Activated CD8-positive, alpha-beta T cell treated with anti-CD3 and anti-CD28 coated beads for 36 hours (primary cell): ENCODE data around the gene BEND6. TPM values are rescaled to one million over a fixed set of nuclear protein-coding genes. Genes with fewer than 3 reads are reported as not detected.

Experiments used
- ATAC-seq: fragments of 200-7000 bp; cut with Tn5 transposase; one replicate; pipeline ENCODE4 v1.10.0; 2021; ENCODE audit warnings: mild to moderate bottlenecking, moderate library complexity
- CTCF ChIA-PET: fragments of 350-600 bp; sonication (Branson Sonifier 250); formaldehyde crosslinking; loops from one replicate; lab custom pipeline; 2021; ENCODE audit warnings: antibody characterized with exemption; lab: Charles Lee
- POLR2A ChIA-PET: fragments of 350-600 bp; sonication (Branson Sonifier 250); formaldehyde crosslinking; loops from one replicate; lab custom pipeline; 2021; ENCODE audit warnings: antibody characterized with exemption; lab: Charles Lee
- DNase-seq: peaks from one replicate; pipeline ENCODE4 v3.0.0-alpha.2; 2020
- H3K27ac Mint-ChIP-seq: one replicate; pipeline ENCODE4 v1.8.0; 2021; ENCODE audit warnings: mild to moderate bottlenecking, mixed read lengths
- H3K27me3 Mint-ChIP-seq: one replicate; pipeline ENCODE4 v1.8.0; 2021; ENCODE audit warnings: mixed read lengths
- H3K36me3 Mint-ChIP-seq: one replicate; pipeline ENCODE4 v1.8.0; 2021; ENCODE audit warnings: low read depth, mixed read lengths
- H3K4me1 Mint-ChIP-seq: one replicate; pipeline ENCODE4 v1.8.0; 2021; ENCODE audit warnings: low read depth, mixed read lengths
- H3K4me3 Mint-ChIP-seq: one replicate; pipeline ENCODE4 v1.8.0; 2021; ENCODE audit warnings: mild to moderate bottlenecking, moderate library complexity, mixed read lengths
- H3K9me3 Mint-ChIP-seq: one replicate; pipeline ENCODE4 v1.8.0; 2021; ENCODE audit warnings: mixed read lengths
- intact Hi-C: fragments of 100-400 bp; cut with micrococcal nuclease; formaldehyde crosslinking; loops from one replicate; pipeline ENCODE4 v1.10.0; 2022
- total RNA-seq, 2 experiments: library from RNA; stranded (reverse); gene quantifications; one replicate each; pipeline ENCODE4 v1.2.3, GENCODE V29; 2021
- TF ChIP-seq, protein P1 (sequence below): fragments of 200-600 bp; IDR thresholded peaks from one replicate; pipeline ENCODE4 v1.8.0; 2022; ENCODE audit warnings: antibody characterized with exemption, mild to moderate bottlenecking

Gene BEND6
- total RNA-seq, 2 experiments from 2014 or later = not detected

DNA sequence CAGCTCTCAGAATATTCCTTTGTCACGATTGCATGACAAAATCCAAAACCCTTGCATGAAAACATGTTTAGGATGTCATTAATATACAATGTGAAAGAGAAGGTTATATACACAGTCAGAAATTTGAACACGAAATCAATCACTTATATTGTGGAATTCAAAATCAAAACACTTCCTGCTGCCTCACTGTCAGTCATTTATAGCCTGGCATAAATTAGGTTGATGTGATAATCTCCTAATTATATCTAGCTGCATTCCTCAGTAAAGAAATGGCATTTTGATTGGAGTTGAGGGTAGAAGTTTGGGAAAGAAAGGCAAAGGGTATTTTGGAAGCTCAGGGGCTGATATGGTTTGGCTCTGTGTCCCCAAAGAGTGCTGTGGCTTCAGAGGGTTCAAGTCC is 24.1 kb upstream of the BEND6 start:
- no peak overlapping the region for H3K4me3 Mint-ChIP-seq
- ChIA-PET POLR2A (interaction anchor here (0.5 kb wide), 1 partner anchor 126 kb away, joined by 4 read pairs; no protein-coding TSS in a partner anchor), CTCF (interaction anchor here (0.6 kb wide), 1 partner anchor 46 kb away, joined by 3 read pairs; no protein-coding TSS in a partner anchor)
- H3K9me3 Mint-ChIP-seq = no peaks in the 10 kb centered on the region
- no peaks in the 10 kb centered on the region for H3K4me1 Mint-ChIP-seq
- ATAC-seq (no peak), DNase-seq (no peak)
- no peaks in the 10 kb centered on the region for H3K36me3 Mint-ChIP-seq
- intact Hi-C loops = no loop called here
- peaks cover 12% of the 10 kb centered on the region for H3K27me3 Mint-ChIP-seq
- TF ChIP-seq, protein P1, sequence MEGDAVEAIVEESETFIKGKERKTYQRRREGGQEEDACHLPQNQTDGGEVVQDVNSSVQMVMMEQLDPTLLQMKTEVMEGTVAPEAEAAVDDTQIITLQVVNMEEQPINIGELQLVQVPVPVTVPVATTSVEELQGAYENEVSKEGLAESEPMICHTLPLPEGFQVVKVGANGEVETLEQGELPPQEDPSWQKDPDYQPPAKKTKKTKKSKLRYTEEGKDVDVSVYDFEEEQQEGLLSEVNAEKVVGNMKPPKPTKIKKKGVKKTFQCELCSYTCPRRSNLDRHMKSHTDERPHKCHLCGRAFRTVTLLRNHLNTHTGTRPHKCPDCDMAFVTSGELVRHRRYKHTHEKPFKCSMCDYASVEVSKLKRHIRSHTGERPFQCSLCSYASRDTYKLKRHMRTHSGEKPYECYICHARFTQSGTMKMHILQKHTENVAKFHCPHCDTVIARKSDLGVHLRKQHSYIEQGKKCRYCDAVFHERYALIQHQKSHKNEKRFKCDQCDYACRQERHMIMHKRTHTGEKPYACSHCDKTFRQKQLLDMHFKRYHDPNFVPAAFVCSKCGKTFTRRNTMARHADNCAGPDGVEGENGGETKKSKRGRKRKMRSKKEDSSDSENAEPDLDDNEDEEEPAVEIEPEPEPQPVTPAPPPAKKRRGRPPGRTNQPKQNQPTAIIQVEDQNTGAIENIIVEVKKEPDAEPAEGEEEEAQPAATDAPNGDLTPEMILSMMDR = no peak
- no peak overlapping the region for H3K27ac Mint-ChIP-seq

DNA sequence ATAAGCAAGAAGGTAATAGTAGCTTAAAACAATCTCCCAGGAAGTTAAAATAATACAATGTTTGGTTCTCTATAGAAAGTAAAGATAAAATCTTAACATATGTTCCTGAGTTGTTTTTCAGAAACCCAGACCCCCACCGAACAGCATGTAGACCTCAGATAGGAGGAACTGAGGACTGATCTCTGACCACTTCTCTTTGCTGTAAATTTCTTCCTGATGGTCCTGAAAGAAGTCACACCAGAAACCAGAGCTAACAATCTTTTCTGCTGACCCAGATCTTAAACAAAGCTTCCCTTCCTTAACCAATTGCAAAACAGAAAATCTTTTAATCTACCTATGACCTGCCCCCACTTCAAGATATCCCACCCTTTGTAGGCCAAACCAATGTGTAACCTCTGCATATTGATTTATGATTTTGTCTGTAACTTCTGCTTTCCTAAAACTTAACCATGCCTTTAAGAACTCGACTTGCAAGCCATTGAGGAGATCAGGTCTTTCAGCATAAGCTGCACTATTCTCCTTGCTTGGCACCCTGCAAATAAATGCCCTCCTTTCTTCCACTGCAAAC is 21.9 kb upstream of the BEND6 start:
- no peak for ATAC-seq
- H3K9me3 Mint-ChIP-seq = no peaks in the 10 kb centered on the region
- no peak for DNase-seq
- TF ChIP-seq, protein P1 = no peak
- H3K27ac Mint-ChIP-seq = no peak overlapping the region
- ChIA-PET CTCF (interaction anchor here (0.8 to 1.0 kb wide), 2 partner anchors 29 to 88 kb away, joined by 3 read pairs; no protein-coding TSS in a partner anchor), POLR2A (no interaction called here)
- intact Hi-C loops = no loop called here
- H3K4me3 Mint-ChIP-seq = no peak overlapping the region
- H3K4me1 Mint-ChIP-seq = no peaks in the 10 kb centered on the region
- H3K27me3 Mint-ChIP-seq = peaks cover 6% of the 10 kb centered on the region
- H3K36me3 Mint-ChIP-seq = no peaks in the 10 kb centered on the region

DNA sequence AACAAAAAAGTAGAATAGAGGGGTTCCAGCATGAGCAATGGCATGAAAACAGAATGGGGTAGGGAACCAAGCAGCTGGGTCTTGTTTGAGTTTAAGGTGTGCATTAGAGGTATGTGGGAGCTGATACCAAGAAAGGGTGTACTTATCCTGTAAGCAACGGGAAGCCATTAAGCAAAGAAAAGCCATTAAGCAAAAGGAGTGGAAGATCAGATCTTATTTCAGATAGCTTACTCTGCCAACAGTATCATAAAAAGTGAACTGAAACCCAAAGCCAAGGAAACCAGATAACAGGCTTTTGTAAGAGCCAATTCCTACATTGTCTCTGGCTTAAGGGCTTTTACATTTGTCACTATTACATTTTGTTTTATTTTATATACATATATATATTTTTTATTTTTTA is 21.3 kb upstream of the BEND6 start:
- H3K4me3 Mint-ChIP-seq = no peak overlapping the region
- H3K27ac Mint-ChIP-seq = no peak overlapping the region
- no peaks in the 10 kb centered on the region for H3K36me3 Mint-ChIP-seq
- intact Hi-C loops = no loop called here
- ChIA-PET CTCF (interaction anchor here (1.0 to 2.3 kb wide), 2 partner anchors 31 to 88 kb away, joined by 3 to 7 read pairs; no protein-coding TSS in a partner anchor), POLR2A (no interaction called here)
- no peaks in the 10 kb centered on the region for H3K9me3 Mint-ChIP-seq
- DNase-seq (no peak), ATAC-seq (no peak)
- TF ChIP-seq, protein P1 = no peak
- H3K27me3 Mint-ChIP-seq = peaks cover 6% of the 10 kb centered on the region
- no peaks in the 10 kb centered on the region for H3K4me1 Mint-ChIP-seq

DNA sequence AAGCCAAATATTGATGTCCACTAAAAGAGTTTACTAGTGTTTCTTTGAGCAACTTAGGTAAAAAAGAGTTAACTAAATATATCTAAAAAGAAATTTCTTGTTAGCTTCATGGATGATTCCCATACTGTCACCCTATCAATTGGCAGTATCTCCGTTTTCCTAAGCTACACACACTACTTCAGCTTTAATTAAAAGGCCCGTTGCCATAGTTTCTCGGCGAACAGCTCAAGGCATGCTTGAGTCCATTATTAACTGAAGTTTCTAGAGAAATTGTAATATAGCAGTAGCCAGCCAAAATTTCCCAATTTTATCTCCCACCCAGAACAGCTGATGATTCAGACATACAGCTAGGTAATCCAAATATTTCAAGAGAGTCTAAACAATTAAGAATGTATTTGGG is 20.0 kb upstream of the BEND6 start:
- ChIA-PET POLR2A (no interaction called here), CTCF (interaction anchor here (0.7 to 2.3 kb wide), 2 partner anchors 32 to 86 kb away, joined by 3 to 7 read pairs; no protein-coding TSS in a partner anchor)
- Mint-ChIP-seq H3K9me3 (peaks cover 2% of the 10 kb centered on the region), H3K4me1 (no peaks in the 10 kb centered on the region), H3K27ac (no peak overlapping the region), H3K36me3 (no peaks in the 10 kb centered on the region), H3K27me3 (peaks cover 8% of the 10 kb centered on the region), H3K4me3 (no peak overlapping the region)
- no peak for DNase-seq
- intact Hi-C loops = no loop called here
- ATAC-seq = no peak
- TF ChIP-seq, protein P1 = no peak

DNA sequence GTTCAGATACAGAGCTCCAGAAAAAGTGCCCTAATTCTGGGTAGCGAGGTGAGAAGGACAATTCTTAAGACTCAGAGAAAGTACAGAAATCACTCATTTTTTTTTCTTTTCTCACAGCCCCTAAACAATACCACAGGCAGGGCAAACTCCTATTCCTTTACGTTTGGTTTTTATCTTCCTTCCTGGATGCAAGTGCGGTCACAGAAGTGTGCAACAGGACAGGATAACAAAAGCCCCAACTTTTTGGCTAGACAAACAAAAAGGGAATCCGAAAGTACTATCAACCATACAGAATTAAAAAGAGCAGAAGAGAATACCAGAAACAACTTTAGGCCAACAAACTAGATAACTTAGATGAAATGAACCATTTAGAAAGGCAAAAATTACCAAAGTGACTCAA is 18.4 kb upstream of the BEND6 start:
- ChIA-PET POLR2A (no interaction called here), CTCF (interaction anchor here (1.6 kb wide), 1 partner anchor 32 kb away, joined by 4 read pairs; no protein-coding TSS in a partner anchor)
- no peak overlapping the region for H3K4me3 Mint-ChIP-seq
- H3K4me1 Mint-ChIP-seq = no peaks in the 10 kb centered on the region
- TF ChIP-seq, protein P1 = no peak
- peaks cover 8% of the 10 kb centered on the region for H3K27me3 Mint-ChIP-seq
- H3K9me3 Mint-ChIP-seq = peaks cover 6% of the 10 kb centered on the region
- ATAC-seq (no peak), DNase-seq (no peak)
- no peak overlapping the region for H3K27ac Mint-ChIP-seq
- no peaks in the 10 kb centered on the region for H3K36me3 Mint-ChIP-seq
- intact Hi-C loops = no loop called here
